ENCODE measurements around the gene GSTA1.
"Not testable (repeated sequence)": the region's sequence is repeated elsewhere in the genome, so short reads cannot be mapped to it uniquely, and the experiment has no call there.

Gene GSTA1

DNA sequence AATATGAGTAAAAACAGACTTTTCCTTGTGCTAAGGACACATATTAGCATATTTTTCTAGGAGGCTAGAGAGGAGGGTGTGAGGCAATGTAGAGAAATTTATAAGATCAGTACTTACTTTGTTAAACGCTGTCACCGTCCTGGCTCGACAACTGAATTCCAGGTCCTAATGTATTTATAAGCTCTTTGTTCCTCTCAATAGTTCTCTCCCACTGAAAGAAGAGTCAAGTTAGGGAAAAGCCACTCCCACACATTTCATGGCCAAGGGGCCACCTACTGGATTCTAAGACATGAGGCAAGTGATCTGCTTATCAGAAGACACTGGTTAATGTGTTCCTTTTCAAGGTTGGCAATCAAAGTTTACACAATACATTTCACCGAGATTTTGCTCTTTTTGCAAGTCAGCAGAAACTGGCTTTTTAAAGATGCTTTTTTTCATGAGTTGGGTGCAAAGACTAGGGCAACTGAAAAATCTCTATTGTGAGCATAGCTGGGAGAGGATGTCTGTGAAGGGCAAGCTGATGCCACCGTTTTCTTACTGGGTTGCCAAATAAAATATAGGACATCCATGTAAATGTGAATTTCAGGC lies at the start of gene GSTA1:
Gene GSTA1 (minus strand): TSS at position 149 of the 588 bp plus-strand sequence. CDS start 4,549 bp downstream, outside the sequence.
- not testable (repeated sequence) for DNase-seq (ENCODE audit: low read depth in 1 of 2, low spot score in 1 of 2)

DNA sequence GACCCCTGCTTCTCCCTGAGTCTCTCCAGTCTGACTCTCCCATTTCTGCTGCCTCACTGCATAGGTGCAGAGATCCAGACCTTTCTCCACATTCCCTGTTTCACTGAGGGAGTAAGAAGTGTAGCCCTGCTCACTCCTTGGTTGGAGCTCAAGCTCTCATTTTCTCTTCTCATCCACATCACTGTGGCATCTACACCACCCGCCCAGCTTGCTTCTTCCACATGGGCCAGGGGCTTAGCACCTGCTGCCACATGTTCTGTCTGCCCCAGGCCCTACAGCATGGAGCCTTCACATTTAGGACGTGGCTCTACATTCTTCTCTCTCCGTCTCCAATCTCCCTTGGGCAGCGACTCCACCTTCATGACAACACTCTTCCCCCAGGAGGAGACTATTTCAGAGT lies 45.5 kb upstream of the GSTA1 start:
- no peak for DNase-seq (ENCODE audit: low read depth in 1 of 2, low spot score in 1 of 2)

DNA sequence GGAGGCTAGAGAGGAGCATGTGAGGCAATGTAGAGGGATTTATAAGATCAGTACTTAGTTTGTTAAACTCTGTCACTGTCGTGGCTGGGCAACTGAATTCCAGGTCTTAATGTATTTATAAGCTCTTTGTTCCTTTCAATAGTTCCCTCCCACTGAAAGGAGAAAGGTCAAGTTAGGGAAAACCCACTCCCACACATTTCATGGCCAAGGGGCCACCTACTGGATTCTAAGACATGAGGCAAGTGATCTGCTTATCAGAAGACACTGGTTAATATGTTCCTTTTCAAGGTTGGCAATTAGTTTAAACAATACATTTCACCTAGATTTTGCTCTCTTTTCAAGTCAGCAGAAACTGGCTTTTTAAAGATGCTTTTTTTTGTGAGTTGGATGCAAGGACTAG lies 42.4 kb upstream of the GSTA1 start:
- no peak for DNase-seq (ENCODE audit: low read depth in 1 of 2, low spot score in 1 of 2)

DNA sequence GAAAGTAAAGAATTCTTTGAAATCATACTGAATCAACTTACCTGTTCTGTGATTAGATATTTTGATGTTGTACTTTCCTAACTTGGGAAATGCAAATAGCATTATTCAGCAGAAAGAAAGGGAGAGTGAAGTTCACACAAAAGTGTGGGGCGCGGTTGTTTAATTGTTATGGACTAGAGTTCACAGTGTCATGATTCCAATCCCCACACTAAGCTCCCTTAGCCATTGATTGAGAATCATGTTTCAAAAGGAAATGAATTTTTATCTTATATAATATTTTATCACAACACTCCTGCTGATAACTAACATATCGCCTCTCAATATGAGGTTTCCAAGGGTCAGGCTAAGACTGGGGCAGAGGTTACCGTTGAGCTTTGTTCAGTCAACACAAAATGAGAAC lies 40.0 kb upstream of the GSTA1 start:
- DNase-seq (ENCODE audit: low read depth in 1 of 2, low spot score in 1 of 2): no peak

DNA sequence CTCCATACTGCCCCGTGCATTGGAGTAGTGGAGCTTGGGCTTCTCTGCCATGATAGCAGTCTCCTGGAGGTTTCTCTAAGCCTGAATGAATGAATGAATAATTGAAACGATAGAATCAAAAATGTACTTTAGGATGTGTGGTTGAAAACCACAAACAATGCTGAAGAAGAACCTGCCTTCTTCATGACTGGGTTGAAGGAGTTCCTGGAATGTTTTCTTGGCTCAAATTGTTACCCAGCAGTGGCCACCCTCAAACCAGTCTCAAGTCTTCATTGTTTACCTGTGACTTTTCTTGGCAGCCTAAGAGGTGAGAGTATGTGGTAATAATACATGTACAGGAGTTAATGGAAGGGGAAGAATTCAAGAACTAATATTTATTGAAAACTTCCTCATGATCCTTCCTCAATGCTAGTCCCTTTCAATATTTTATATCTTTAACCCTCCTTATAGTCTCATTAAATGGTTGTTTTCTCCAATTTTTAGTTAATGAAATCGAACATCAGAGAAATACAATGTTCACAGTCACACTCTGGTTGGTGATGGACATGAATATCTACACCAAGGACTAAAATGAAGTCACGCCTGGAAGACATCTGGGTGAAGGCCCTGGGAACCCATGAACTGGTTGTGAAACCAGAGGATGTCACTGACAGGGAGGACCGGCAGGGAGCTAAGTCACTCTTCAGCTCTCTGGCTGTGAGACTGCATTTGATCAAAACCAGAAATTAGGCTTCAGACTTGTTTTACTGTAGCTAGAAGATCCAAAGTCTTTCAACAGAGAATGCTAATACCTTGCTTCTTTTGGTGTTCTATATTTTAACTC lies 37.4 kb upstream of the GSTA1 start, which contains the start of gene GSTA5:
Gene GSTA5 (minus strand): TSS at position 51 of the 823 bp plus-strand sequence.
- no peak for DNase-seq (ENCODE audit: low read depth in 1 of 2, low spot score in 1 of 2)

DNA sequence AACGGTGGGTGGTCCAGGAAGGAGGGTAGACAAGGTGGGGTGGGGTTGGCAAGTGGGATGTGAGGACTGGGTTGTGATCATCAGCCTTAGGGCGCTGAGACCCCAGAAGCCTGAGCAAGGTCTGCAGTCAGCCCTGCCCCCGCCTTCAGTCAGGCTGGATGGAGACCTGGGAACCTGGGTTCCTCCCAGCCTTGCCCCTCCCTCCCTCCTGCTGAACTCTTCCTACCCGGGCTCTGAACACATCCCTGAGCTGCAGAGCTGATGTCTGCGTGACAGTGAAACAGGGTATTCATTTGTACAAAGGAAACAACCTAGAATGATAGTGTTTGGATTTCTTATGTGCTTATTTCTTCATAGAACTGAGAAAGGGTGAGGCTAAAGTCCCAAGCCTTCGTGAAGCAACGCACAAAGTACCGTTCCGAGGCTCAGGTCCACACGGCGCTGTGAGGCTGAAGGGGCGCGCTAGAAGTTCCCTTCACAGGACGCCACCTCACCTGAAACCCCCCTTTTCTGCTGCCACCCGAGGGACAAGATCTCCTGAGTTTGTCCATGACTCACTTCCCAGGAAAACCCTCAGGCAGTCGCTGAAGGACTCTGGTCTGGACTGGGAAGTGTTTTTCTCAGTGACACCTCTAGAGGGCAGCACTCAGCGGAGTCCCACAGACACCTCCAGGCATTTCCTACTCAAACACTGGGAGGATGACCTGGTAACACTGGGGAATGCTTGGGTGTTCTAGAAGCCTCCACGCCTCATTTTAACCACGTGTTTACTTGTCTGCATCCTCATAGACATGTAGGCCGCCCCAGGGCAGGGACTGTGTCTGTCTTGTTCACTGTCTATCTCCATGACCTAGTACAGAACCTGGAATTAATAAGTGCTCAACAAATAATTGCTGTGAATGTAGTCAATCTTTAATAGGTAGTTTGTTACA lies 35.8 kb upstream of the GSTA1 start:
- peak; percentile 10 to 16 for DNase-seq (ENCODE audit: low read depth in 1 of 2, low spot score in 1 of 2)

DNA sequence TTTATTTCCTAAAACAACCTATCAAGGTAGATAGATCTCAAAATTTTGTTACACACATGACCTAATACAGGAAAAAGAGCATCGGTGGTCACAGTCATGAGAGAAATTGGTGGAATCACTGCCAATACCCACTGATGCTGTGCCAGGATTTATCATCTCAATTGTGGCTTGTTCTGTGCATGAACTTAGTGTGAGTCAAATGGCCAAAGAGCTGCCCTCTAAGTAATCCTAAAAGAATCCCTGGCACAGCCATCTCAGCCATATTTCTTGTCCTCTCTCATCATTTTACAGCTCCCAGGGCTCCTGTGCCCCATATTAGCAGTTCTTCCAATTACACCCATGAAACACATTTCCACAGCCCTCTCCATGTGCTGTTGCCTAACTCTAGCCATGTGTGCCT lies 30.9 kb upstream of the GSTA1 start:
- DNase-seq (ENCODE audit: low read depth in 1 of 2, low spot score in 1 of 2): no peak

DNA sequence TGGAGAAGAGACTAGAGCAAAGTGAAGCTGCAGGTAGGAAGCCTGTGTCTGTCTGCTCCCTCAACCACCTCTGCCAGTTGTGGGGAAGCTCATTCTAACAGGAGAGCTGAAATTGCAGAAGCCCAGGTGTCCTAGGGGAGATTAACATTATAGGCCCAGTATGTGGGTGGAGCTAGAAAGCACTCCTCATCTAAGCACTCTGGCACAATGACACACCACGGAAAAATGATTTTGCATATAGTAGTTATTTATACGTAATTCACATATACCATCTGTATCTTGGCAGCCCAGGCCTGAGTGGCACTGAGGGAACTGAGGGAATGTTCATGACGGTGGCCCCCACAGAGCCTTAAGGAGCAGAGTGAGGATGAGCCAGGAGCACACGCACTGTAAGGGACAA lies 27.3 kb upstream of the GSTA1 start:
- DNase-seq (ENCODE audit: low read depth in 1 of 2, low spot score in 1 of 2): not testable (repeated sequence)

DNA sequence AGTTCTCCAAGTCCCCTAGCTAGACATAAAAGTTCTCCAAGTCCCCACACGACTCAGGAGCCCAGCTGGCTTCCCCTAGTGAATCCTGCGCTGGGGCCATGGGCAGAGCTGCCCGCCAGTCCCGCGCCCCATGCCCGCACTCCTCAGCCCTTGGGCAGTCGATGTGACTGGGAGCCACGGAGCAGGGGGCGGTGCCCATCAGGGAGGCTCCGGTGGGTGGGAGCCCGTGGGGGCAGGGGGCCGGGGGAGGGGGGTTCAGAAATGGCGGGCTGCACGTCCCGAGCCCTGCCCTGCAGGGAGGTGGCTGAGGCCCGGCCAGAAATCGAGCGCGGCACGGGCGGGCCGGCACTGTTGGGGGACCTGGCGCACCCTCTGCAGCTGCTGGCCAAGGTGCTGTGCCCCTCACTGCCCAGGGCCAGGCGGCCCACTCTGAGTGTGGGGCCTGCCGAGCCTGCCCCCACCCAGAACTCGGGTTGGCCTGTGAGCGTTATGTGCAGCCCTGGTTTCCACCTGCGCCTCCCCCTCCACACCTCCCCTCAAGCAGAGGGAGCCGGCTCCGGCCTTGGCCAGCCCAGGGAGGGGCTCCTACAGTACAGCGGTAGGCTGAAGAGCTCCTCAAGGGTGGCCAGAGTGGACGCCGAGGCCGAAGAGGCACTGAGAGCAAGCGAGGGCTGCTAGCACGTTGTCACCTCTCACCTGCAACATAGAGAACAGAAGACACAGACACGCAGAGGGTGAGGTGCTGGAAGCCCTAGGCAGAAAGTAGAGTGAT lies 25.6 kb upstream of the GSTA1 start:
- no peak for DNase-seq (ENCODE audit: low read depth in 1 of 2, low spot score in 1 of 2)

DNA sequence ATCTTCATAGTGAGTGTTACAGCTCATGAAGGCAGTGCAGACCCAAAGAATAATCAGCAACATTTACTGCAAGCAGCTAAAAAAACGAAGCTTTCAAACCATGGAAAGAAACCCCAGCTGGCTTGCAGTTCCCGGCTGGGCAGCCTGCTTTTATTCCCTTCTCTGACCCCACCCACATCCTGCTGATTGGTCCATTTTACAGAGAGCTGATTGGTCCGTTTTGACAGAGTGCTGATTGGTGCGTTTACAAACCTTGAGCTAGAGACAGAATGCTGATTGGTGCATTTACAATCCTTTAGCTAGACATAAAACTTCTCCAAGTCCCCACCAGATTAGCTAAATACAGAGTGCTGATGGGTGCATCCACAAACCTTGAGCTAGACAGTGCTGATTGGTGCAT lies 25.0 kb upstream of the GSTA1 start:
- not testable (repeated sequence) for DNase-seq (ENCODE audit: low read depth in 1 of 2, low spot score in 1 of 2)

DNA sequence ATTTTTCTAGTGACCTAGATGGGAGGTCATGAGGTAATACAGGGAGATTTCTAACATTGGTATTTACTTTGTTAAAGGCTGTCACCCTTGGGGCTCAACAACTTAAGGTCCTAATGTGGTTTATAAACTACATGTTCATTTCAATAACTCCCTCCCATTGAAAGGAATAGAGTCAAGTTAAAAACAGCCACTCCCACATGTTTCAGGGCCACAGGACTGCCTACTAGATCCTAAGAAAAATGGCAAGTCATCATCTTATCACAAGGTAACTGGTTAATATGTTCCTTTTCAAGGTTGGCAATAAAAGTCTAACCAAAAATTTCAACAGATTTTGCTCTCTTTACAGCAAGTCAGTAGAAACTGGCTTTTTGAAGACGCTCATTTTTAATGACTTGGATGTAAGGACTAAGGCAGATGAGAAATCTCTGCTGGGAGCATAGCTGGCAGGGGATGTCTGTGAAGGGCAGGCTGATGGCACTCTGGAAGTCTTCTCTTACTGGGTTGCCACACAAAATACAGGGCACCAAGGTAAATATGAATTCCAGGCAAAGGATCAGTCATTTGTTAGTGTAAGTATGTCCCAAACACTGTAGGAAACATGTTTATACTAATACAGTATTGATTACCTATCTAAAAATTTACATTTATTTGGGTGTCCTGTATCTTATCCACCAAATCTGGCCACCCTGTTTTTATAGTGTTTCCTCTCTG lies 23.6 kb upstream of the GSTA1 start:
- not testable (repeated sequence) for DNase-seq (ENCODE audit: low read depth in 1 of 2, low spot score in 1 of 2)

DNA sequence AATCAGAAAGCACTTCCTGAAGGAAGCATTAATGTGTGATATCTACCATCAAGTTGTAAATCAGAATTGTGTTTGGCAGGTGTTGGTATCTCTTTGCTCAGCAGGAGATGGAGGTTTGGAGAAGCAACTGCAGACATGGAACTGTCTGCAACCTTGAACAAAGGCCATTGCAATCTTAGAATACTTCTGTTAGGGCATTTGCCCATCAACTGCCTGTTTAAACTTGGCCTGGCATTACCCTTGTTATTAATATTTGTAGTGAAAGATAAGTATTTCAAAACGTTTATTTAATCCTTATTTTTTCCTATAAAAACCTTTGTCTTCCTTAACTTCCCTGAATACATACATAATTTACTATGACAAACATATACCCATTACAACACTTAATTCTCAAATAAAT lies 22.9 kb upstream of the GSTA1 start:
- no peak for DNase-seq (ENCODE audit: low read depth in 1 of 2, low spot score in 1 of 2)

DNA sequence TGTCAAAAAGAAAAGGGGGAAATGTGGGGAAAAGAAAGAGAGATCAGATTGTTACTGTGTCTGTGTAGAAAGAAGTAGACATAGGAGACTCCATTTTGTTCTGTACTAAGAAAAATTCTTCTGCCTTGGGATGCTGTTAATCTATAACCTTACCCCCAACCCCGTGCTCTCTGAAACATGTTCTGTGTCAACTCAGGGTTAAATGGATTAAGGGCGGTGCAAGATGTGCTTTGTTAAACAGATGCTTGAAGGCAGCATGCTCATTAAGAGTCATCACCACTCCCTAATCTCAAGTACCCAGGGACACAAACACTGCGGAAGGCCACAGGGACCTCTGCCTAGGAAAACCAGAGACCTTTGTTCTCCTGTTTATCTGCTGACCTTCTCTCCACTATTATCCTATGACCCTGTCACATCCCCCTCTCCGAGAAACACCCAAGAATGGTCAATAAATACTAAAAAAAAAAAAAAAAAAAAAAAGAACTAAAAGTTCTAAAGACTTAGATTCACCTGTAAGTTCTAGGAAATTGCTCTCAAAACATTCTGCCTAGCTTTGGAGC lies 22.4 kb upstream of the GSTA1 start:
- DNase-seq (ENCODE audit: low read depth in 1 of 2, low spot score in 1 of 2): not testable (repeated sequence)

DNA sequence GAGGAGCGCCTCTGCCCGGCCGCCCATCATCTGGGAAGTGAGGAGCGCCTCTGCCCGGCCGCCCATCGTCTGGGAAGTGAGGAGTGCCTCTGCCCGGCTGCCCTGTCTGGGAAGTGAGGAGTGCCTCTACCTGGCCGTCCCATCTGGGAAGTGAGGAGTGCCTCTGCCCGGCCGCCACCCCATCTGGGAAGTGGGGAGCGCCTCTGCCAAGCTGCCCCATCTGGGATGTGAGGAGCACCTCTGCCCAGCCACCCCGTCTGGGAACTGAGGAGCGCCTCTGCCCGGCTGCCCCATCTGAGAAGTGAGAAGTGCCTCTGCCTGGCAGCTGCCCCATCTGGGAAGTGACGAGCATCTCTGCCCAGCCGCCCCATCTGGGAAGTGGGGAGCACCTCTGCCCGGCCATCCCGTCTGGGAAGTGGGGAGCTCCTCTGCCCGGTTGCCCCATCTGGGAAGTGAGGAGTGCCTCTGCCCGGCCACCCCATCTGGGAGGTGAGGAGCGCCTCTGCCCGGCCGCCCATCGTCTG lies 21.7 kb upstream of the GSTA1 start:
- not testable (repeated sequence) for DNase-seq (ENCODE audit: low read depth in 1 of 2, low spot score in 1 of 2)

DNA sequence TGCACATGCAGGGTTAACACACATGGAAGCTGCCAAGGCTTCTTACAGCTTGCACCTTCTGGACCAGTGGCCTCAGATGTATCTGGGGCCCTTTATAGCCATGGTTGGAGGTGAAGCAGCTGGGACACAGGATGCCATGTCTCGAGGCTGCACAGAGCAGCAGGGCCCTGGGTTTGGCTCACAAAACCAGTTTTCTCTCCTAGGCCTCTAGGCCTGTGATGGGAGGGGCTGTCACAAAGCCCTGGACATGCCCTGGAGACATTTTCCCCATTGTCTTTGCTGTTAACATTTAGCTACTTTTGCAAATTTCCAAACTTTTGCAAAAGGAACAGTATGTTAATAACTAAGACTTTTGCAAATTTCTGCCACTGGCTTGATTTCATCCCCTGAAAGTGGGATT lies 18.2 kb upstream of the GSTA1 start:
- no peak for DNase-seq (ENCODE audit: low read depth in 1 of 2, low spot score in 1 of 2)

DNA sequence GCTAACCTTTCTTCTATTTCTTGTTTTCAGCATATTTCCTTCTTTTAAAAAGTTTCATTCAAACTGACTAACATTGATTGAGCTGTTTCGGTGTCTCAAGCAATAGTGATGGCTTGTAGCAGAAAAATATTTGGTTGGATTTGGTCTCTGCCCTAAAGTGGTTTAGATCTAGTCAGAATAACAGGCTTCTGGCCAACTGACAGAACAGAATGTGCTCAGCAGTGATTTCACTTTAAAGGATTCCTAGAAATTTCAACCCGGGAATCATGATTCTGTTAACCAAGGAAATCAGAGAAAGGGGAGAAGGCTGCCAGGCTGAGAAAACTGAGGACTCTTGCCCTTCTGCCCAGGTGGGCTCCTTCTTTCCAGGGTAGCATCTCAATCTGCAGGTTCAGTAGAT lies 16.6 kb upstream of the GSTA1 start:
- no peak for DNase-seq (ENCODE audit: low read depth in 1 of 2, low spot score in 1 of 2)

DNA sequence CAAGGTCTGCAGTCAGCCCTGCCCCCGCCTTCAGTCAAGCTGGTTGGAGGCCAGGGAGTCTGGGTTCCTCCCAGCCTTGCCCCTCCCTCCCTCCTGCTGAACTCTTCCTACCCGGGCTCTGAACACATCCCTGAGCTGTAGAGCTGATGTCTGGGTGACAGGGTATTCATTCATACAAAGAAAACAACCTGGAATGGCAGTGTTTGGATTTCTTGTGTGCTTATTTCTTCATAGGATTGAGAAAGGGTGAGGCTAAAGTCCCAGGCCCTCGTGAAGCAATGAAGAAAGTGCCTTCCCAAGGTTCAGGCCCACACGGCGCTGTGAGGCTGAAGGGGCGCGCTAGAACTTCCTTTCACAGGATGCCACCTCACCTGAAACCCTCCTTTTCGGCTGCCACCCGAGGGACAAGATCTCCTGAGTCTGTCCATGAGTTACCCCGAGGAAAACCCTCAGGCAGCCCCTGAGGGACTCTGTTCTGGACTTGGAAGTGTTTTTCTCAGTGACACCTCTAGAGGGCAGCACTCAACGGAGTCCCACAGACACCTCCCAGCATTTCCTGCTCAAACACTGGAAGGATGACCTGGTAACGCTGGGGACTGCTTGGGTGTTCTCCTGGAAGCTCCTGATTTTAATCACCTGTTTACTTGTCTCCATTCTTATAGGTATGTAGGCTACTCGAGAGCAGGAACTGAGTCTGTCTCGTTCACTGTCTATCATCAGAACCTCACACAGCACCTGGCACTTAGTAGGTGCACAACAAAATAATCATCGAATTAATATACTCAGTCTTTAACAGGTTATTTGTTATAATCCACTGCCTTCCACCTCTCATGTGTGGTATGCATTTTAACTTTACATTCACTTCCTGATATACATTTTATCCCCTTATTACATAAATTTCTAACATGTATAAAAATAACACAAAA lies 11.8 kb upstream of the GSTA1 start:
- DNase-seq (ENCODE audit: low read depth in 1 of 2, low spot score in 1 of 2): peak in 1 of 2 donors; percentile 6

DNA sequence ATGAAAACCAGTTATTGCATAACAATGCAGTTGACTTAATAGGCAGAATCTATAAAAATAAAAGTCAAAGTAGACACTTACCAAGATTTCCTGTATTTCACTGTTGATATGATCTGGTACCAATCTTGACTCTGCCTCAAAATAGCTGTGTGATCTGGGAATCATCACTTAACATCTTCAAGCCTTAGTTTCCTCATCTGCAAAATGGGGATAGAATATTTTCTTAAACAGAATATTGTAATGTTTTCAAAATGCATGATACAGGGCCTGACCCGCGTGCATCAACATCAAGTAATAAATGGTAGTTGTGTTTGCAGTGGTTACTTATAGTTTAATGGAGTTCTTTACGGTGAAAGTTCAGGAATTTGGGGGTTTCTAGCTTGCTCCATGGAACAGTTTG lies 10.9 kb upstream of the GSTA1 start:
- not testable (repeated sequence) for DNase-seq (ENCODE audit: low read depth in 1 of 2, low spot score in 1 of 2)

All from activated T-helper 1 cell treated with anti-CD3 and anti-CD28 coated beads, Interleukin-2, amount 50 U/mL, for 16 hours (primary cell).